Retinal pigment epithelial cell (primary cell): Measurements from ENCODE around the gene SLC25A13.

ENCODE experiments used
- DNase-seq: peaks from one replicate; pipeline ENCODE4 v3.0.0-alpha.2; 2010; ENCODE audit warnings: low read depth
- H3K4me3 ChIP-seq: 2 replicates; pipeline ENCODE4 v1.5.1; 2011; ENCODE audit warnings: mild to moderate bottlenecking, low read length, control low read depth, moderate library complexity
- TF ChIP-seq, protein P1 (sequence below): conservative IDR thresholded peaks from 2 replicates; pipeline ENCODE4 v1.5.1; 2011; ENCODE audit warnings: low read depth, low read length, control low read depth, inconsistent platforms

The SLC25A13 gene

DNA sequence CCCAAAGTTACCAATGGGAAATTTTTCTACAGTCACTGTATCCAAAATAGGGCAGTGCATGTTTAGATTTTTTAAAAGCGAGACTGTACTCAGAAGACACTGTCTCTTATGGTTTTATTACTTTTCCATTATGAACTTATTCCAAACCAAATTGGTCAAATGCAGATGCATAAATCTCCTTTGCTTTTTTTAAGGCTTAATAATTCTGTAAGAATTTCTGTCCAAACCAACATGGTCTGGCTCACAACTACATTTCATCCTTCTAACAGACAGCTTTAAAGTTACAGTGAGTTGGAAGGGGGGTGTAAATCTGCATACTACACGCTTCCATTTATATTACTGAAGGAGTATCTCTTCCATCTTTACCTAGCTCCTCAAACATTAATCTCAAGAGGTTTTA is 199.2 kb downstream of the SLC25A13 start:
- DNase-seq = no peak
- H3K4me3 ChIP-seq = no peak overlapping the region
- TF ChIP-seq, protein P1, sequence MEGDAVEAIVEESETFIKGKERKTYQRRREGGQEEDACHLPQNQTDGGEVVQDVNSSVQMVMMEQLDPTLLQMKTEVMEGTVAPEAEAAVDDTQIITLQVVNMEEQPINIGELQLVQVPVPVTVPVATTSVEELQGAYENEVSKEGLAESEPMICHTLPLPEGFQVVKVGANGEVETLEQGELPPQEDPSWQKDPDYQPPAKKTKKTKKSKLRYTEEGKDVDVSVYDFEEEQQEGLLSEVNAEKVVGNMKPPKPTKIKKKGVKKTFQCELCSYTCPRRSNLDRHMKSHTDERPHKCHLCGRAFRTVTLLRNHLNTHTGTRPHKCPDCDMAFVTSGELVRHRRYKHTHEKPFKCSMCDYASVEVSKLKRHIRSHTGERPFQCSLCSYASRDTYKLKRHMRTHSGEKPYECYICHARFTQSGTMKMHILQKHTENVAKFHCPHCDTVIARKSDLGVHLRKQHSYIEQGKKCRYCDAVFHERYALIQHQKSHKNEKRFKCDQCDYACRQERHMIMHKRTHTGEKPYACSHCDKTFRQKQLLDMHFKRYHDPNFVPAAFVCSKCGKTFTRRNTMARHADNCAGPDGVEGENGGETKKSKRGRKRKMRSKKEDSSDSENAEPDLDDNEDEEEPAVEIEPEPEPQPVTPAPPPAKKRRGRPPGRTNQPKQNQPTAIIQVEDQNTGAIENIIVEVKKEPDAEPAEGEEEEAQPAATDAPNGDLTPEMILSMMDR = no peak

DNA sequence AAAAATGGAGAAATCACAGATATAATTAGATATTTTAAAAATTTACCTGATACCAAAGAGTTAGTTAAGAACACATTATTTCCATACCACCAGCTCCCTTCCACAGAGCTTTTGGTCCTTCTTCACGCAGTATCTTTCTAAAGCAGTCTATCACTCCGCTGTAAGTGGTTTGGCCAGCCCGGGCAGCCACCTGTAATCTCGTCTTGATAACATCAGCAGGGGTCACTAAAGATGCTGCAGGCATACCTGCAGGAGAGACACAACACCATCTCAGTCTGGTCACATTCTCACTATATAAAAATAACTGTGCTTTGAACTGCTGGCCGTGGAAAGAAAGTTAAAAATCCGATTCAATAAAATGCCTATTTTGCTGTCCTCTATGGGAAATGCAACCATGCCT is 200.1 kb downstream of the SLC25A13 start:
- TF ChIP-seq, protein P1 = no peak
- no peak for DNase-seq
- no peak overlapping the region for H3K4me3 ChIP-seq

DNA sequence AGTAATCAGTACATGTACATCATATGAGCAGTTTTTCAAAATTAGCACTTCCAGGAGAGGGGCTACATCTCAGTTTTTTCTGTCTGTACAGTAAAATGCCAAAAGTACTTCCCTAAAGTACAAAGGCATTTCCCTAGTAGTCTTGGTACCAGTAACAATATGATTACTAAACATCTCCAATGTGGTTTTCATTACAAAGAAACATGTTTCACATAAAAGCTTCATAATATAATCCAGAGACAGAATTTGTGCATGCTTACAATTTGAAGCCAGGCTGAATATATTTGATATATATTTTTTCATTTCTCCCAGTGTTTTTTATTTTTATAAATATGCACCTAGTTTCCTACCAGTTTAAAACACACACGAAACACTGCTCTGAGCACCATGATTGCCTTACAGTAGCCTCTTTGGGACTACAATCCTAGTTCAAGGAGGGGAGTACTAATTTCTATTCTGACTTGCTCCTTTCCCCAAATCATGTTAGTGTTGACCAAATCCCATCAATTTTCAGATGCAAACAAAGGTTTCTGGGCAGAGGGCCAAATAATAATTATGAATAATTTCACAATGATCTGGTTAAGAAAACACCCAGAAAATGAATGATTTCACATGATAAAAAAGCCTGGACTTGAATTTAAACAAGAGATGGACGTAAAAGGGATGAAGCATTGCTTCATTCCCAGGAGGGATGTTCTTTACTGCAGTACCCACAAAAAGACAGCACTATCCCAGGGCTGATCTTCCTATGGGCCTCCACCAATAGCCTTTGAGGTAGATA is 201.3 kb downstream of the SLC25A13 start:
- DNase-seq = peak; percentile 13
- TF ChIP-seq, protein P1 = no peak
- no peak overlapping the region for H3K4me3 ChIP-seq

DNA sequence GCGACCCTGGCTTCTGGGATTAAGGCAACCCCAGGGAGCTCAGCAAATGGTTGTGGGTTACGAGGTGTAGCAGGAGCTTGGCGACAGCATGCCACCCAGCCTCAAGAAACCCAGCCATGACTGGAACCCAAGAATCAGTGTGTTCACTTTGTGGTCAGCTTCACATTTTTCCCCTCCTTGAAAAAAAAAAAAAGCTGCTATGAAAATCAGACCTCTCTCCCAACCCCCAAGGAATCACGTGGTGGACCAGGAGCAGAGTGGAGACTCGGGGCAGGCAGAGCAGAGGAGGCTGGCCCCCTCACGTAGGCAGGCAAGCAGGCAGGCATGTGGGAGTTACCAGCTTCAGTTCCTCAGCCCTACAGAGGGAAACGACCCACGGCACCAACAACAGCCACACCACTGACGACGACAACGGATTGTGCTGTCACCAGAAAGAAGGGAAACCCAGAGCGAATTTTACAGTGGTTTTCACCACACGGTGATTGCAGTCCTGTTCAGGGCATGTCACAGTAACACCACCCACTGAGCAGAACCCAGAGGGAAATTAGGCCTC is 203.4 kb downstream of the SLC25A13 start:
- no peak overlapping the region for H3K4me3 ChIP-seq
- DNase-seq = peak; percentile 14
- TF ChIP-seq, protein P1 = no peak

DNA sequence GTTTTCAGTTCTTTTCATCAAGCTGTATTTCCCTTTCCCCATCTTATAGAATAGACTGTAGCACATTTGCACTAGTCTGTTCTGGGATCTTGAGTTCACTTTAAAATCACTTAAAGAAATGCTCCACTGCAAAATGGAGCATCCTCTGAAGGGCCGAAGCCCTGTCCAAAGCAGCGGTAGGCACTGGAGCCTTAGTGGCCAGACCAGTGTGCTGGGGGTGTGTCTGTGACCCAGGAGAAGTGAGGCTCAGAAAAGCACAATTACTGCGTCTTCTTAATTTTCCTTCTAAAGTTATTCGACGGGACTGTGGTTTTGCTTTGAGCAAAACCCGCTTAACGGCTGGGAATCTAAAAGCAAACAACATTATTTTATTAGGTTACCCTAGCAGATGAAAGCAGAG is 205.7 kb downstream of the SLC25A13 start:
- TF ChIP-seq, protein P1 = no peak
- no peak for DNase-seq
- H3K4me3 ChIP-seq = no peak overlapping the region

DNA sequence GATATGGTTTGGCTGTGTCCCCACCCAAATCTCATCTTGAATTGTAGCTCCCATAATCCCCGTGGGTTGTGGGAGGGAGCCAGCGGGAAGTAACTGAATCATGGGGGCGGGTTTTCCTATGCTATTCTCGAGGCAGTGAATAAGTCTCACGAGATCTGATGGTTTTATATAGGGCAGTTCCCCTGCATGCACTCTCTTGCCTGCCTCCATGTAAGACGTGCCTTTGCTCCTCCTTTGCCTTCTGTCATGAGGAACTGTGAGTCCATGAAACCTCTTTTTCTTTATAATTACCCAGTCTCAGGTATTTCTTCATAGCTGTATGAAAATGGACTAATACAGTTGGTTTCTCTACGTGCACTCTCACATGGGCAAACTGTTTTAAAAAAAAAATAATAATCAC is 207.7 kb downstream of the SLC25A13 start:
- no peak for DNase-seq
- TF ChIP-seq, protein P1 = no peak
- no peak overlapping the region for H3K4me3 ChIP-seq

DNA sequence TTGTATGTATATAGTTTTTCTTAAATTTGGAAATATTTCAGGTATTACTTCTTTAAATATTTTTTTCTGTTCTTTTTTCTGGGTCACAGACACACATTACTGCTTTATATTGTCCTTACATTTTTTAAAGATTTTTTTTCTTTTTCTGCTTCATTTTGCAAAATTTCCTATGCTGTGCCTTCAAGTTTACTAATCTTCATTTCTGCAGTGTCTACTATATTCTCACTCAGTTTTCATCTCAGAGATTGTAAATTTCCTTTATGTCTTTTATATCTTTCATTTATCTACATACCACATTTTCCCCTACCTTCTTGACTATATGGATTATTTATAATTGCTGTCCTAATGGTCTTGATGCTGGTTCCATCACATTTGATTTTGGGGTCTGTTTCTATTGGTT is 210.5 kb downstream of the SLC25A13 start:
- DNase-seq = no peak
- TF ChIP-seq, protein P1 = no peak
- H3K4me3 ChIP-seq = no peak overlapping the region
